RWPE1 (cell line): ENCODE results near the gene HIC1.

ENCODE experiments used
- CTCF ChIA-PET: fragments of 350-600 bp; sonication (Branson Sonifier 250); formaldehyde crosslinking; extraction: SDS; loops from one replicate; lab custom pipeline; 2021; lab: Yijun Ruan, JAX
- POLR2A ChIA-PET: fragments of 400-600 bp; formaldehyde crosslinking; extraction: SDS; loops from one replicate; lab custom pipeline; 2020; ENCODE audit warnings: antibody characterized with exemption; ENCODE audit not compliant: low non-redundant PET; lab: Yijun Ruan, JAX
- DNase-seq: peaks from one replicate; pipeline ENCODE4 v3.0.0; 2012; ENCODE audit warnings: low spot score
- H3K27ac ChIP-seq: fragments of 450-650 bp; 2 replicates; pipeline ENCODE4 v1.5.1; 2017
- TF ChIP-seq, protein P1 (sequence below): fragments of 450-650 bp; conservative IDR thresholded peaks from 2 replicates; pipeline ENCODE4 v1.5.1; 2017; ENCODE audit warnings: low read depth, mild to moderate bottlenecking

HIC1 gene

DNA sequence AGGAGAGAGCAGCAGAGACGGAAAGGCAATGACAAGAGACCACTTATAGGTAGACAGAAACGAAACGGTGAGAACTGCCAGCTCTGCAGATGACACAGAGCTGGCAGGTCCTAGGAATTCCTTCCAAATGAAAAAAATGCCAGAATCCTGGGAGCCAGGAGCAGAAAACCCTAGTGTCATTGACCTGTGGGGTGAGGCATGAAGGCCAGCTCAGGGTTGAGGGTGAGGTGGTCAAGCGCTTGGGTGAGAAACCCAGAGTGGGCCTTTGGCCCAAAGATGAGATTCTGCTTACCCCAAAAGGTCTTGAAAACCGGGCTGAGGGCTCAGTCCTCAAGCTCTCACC lies 9.2 kb downstream of the HIC1 start:
- TF ChIP-seq, protein P1, sequence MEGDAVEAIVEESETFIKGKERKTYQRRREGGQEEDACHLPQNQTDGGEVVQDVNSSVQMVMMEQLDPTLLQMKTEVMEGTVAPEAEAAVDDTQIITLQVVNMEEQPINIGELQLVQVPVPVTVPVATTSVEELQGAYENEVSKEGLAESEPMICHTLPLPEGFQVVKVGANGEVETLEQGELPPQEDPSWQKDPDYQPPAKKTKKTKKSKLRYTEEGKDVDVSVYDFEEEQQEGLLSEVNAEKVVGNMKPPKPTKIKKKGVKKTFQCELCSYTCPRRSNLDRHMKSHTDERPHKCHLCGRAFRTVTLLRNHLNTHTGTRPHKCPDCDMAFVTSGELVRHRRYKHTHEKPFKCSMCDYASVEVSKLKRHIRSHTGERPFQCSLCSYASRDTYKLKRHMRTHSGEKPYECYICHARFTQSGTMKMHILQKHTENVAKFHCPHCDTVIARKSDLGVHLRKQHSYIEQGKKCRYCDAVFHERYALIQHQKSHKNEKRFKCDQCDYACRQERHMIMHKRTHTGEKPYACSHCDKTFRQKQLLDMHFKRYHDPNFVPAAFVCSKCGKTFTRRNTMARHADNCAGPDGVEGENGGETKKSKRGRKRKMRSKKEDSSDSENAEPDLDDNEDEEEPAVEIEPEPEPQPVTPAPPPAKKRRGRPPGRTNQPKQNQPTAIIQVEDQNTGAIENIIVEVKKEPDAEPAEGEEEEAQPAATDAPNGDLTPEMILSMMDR, result no peak
- ChIA-PET POLR2A (no interaction called here), CTCF (no interaction called here)
- DNase-seq, result no peak
- H3K27ac ChIP-seq, result peak overlapping the region; percentile 51; the same call in 1 of the 2 replicates

DNA sequence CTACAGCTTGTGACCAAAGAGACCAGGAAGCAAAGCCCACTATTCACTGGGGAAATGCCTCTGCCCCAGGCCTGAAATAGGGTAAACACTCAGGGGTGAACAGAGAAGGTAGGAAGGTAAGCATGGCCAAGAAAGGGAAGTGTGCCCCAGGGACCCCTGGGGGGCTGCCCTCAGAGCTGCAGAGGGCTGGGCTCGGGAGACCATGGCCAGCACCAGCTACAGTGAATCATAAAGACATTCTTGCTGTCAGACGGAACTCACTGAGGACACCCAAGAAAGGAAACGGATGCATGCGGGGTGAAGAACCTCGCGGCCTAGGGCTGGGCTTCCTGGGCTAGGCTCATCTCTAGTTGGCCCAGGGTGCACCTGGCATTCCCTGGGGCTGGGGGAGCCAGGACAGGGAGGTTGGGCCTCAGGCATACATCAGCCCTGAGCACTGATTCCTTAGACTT lies 9.6 kb downstream of the HIC1 start:
- H3K27ac ChIP-seq, result peak overlapping the region; percentile 51; the same call in 1 of the 2 replicates
- TF ChIP-seq, protein P1, result no peak
- ChIA-PET POLR2A (no interaction called here), CTCF (no interaction called here)
- DNase-seq, result no peak

DNA sequence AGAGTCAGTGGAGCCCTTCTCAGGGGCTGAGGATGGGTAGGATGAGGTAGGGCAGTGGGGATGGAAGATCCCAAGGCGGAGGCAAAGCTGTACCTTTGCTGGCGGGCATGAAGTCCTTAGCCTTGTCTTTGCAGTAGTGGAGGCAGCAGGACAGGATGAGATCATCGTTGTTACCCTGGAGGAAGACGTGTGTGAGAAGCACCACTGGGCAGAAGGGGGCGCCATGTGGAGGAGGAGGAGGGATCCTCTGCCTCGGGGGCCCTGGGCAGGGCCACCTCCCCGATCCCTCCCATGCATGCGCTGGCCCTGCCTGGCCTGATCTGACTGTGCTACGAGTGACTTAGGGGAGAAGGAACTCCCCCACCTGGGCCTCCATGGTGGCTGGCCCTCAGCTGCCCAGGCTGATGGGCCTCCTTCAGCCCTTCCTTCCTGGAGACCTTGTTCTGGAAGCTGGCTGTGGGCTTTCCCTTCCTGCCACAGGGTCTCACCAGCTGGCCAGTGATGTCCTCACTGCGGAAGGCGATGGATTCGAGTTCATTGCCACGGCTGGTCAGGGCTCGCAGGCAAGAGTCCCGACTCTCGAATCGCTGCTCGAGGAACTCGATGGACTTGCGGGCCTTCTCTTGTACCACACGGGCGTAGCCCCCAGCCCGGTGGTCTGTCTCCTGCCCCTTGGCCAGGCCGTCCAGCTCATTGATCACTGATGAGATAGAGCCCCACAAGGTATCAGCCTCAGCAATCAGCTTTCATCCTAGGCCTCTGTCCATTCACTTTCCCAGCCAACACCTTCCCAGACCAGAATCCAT lies 10.3 kb downstream of the HIC1 start:
- CTCF ChIA-PET, result interaction anchor here (0.6 kb wide), 1 partner anchor 102 kb away, joined by 3 read pairs; no protein-coding TSS in a partner anchor
- POLR2A ChIA-PET, result no interaction called here
- peak overlapping the region; percentile 51; the same call in 1 of the 2 replicates for H3K27ac ChIP-seq
- DNase-seq, result no peak
- TF ChIP-seq, protein P1, result no peak

DNA sequence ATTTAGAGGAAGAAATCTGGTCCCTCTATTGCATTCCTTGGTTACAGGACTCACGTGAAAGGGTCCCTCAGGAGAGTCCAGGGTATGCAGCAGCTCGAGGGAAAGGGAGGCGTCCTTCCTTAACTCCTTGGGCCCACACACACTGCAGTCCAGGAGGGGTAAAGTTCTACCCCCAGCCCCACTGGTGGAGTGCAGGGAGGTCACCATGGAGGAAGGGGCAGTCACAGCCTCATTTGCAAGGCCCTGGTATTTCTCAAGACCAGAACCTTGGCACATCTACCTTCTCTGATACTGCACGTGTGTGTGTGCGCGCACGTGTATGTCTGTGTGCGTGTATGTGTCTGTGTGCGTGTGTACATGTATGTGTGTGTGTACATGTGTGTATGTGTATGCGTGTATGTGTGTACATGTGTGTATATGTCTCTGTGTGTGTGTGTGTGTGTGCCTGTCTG lies 11.1 kb downstream of the HIC1 start:
- H3K27ac ChIP-seq, result peak overlapping the region; percentile 51; the same call in 1 of the 2 replicates
- ChIA-PET CTCF (no interaction called here), POLR2A (no interaction called here)
- DNase-seq, result no peak
- TF ChIP-seq, protein P1, result no peak

DNA sequence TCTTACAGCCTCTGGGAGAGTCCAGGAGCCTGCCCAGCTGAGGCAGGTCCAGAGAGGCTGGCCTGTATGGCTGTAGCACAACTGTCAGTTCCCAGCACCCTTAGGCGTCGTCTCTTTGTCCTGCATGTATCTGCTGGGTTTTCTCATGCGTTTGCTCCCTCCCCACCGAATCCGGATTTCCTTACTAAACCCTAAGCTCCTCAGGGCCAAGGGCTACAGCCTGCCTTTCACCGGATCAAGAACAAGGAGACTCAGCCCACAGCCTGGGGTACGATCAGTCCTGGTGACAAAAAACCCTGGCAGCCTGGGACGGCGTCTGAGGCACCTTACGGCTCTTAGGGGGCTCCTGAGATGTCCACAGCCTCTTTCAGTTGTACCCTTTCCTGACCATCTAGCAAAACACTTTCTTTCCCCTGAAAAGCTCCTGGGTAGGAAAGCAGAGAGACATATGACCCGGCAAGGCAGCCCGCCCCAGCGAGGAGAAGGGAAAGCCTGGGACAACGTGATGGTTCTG lies 12.2 kb downstream of the HIC1 start:
- DNase-seq, result no peak
- CTCF ChIA-PET, result interaction anchor here (0.7 kb wide), 1 partner anchor 13 kb away, joined by 3 read pairs; the partner anchor contains the start of gene HIC1
- peak overlapping the region; percentile 51 for H3K27ac ChIP-seq
- POLR2A ChIA-PET, result no interaction called here
- TF ChIP-seq, protein P1, result no peak

DNA sequence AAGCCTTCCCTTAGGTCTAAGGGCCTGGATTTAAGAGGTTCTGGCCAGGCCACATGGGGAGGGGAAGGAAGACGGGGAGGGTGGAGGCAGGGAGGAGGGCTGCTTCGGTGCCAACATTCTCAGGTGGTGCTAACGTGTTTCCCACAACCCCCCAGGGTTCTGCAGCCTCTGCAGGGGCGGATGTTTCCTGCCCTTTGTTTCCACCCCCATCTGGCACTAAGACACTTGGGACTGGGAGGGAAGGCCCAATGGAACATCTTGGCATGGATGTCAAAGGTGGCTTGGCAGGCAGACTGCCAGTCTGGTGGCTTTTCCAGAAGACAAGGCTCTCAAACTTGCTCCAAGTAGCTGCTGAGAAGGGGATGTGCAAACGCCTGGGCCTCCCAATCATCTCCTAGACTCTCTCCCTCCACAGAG lies 12.7 kb downstream of the HIC1 start:
- no peak for DNase-seq
- POLR2A ChIA-PET, result no interaction called here
- CTCF ChIA-PET, result interaction anchor here (0.6 kb wide), 1 partner anchor 250 kb away, joined by 3 read pairs; no protein-coding TSS in a partner anchor
- H3K27ac ChIP-seq, result peak overlapping the region; percentile 51
- TF ChIP-seq, protein P1, result no peak
